NCI-H510A (cell line): ENCODE results near the gene CREG2.

Experiments used
- DNase-seq: peaks from one replicate; lab custom pipeline; 2025; lab: John Stamatoyannopoulos, UW

CREG2 gene

DNA sequence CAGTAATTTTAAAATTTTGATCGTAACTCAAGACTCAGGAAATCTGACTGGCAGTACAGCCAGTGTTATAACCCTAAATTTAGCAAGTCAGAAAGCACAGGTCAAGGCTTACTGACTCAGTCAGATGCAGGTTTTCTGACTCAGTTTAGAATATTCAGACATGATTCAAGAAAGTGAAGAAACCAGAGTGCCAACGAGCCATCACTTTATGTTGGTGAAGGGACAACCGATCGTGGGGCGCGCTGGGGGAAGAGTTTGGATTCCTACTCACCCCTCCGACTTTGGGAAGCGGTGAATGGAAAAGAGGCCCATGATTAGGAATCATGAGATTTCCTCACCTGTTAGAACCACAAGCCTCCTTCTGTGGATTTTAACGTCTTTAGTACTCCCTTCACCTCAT, 79.8 kb downstream of the CREG2 start:
- no peak for DNase-seq

DNA sequence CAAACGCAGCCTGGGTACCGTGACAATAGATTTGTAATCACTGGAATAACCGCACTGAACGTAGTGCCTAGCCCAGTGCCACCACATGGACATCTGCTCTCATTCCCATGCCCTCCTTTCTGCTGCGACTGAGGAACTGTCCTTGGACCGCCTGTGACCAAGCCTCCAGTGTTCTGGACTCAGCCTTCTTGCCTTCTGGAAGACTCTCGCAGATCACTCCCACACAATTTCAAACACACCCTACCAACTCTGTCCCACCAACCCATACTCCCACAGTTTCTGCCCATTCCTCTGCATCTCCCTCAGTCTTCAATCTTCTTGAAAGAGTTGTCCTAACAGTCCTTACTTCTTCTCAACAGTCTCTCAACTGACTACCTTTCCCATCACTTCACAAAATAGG, 80.9 kb downstream of the CREG2 start:
- no peak for DNase-seq

DNA sequence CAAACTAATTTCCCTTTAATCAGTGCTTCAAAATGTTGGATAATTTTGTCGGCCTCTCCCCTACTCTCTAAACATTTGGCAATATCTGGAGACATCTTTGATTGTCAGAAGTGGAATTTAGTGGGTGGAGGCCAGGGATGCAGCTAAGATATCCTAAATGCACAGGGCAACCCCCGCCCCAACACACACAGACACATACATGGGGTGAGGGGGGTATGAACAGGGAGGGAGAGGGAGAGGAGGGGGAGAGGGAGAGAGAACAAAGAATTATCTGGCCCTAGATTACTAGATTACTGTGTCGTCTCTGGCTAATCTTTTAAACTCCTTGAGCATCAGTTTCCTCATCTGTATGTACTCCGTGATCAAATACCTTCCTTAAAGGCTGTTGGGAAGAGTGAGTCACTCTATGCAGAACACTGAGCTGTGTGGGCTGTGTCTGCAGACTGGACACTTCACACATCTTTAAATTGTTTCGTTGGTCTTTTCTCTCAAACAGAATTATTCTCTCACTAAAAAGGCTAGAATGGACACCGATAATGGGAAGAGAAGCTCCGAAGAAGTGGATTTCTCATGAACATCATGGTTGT, 81.7 kb downstream of the CREG2 start:
- DNase-seq: no peak

DNA sequence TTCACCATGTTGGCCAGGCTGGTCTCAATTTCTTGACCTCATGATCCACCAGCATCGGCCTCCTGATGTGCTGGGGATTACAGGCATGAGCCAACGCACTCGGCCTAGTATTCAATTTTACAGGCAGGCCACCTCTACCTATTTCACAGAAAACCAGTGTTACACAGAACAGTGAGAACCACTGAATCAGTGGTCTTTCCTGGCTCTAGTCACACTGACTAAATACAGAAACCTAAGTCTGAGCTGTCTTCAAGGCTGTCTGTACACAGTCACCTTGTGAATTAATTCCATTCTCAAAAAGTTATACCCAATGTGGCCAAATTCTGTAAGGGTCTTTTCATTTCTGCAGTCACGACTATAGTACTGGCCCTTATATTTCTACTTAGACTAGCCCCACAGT, 82.3 kb downstream of the CREG2 start:
- DNase-seq: no peak

DNA sequence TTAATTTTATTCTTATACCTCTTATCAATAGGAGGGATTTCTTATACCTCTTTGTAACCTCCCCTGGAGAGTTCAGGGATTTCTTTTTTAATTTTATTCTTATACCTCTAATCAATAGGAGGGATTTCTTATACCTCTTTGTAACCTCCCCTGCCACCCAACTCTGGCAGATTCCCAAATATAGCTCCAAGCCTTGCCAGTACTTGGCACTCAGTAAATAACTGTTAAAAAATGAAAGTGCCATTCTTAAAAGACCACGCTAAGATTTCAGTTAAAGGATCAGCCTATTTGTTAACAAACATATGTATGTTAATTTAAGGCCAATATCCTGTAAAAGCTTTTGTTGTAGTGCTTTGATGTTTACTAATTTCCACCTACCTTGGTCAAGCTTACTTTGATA, 83.6 kb downstream of the CREG2 start:
- DNase-seq: no peak

DNA sequence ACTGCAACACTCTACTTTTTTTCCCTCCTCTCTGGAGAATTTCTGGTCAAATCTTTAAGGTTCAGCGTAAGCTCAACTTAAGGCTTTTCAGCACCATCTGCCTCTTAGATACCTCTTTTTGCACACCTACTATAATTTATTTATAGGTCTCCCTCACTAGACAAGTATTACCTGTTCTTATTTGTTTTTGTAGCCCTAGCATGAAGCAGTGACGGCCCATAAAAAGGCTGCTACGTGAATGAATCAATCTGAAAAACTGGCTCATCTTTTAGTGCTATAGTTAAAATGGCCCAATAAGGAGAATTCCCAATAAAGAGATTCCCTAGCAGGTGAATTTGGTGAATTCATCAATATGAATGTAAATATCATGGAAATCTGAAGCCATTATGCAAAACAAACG, 85.3 kb downstream of the CREG2 start:
- DNase-seq: no peak

DNA sequence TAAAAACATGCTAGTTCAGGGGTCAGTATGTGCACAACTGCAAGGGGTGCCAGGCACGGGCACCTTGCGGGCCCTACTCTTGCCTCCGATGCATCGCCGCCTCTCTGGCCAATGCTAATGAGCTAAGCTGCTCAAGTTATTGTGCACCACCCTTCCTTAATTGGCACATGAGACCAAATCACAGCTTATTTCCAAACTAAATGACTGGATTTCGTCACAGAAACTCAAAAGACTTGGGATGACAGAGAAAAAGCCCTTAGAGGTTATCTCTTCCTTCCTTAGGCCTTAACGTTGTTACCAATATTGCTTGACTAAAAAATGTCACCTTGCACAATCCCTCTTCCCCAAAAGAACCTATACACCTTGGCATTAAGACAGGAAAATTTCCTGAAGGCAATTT, 86.5 kb downstream of the CREG2 start:
- no peak for DNase-seq

DNA sequence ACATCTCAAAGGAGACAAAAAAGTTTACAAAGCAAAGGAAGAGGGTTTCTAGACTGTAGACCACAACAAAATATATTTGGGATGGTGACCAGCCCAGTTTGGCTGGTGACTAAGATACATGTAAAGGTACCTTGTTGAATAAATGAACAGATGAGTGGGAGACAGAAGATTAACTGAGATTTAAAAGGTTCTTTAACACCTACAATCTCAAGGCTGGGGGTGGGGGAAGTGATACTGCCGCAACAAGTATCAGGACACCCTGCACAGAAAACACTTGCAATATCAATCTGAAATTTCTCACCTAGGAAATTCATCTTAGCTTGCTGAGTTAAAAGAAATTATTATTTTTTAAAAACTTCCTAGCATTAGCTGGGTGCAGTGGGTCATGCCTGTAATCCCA, 87.1 kb downstream of the CREG2 start:
- DNase-seq: no peak

DNA sequence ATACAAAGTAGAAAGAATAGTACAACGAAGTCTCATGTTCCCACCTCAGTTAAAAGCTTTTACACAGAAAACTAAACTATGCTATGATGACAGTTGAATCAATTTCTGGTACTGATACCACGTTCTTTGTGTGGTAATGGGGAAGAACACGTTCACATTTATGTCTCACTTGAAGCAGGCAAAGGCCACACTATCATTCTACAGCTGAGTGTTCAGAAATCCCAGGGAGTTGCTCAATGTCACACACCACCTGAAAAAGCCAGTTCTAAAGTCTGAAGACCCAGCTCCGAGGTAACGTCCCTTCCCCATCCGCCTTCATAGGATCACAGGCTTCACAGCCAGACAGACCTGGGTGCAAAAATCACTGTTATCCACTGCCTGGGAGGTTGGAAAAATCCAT, 87.7 kb downstream of the CREG2 start:
- no peak for DNase-seq

DNA sequence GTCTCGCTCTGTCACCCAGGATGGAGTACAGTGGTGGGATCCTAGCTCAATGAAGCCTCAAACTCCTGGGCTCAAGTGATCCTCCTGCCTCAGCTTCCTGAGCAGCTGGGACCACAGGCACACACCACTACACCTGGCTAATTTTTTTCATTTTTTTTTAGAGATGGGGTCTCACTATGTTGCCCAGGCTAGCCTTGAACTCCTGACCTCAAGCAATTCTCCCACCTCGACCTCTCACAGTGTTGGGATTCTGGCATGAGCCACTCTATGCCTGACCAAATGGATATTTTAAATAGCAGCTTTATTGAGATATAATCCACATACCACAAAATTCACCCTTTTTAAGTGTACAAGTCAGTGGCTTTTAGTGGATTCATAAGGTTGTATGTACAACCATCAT, 89.9 kb downstream of the CREG2 start:
- DNase-seq: no peak

DNA sequence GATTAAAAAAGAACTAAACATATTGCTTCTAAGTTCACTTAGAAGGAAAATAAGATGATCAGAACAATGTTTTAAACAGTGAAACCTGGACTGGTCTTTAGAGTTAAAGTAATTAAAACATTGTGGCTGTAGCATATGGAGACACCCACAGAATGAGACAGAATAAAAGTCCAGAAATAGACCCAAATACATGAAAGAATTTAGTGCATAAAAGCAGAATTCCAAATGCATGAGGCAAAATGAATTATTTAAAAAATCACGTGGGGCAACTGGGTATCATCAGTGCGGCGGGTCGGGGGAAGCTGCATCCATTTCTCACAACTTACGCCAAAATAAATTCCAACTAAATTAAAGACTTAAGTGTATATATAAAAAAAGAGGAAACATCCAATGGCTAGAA, 90.9 kb downstream of the CREG2 start:
- DNase-seq: no peak

DNA sequence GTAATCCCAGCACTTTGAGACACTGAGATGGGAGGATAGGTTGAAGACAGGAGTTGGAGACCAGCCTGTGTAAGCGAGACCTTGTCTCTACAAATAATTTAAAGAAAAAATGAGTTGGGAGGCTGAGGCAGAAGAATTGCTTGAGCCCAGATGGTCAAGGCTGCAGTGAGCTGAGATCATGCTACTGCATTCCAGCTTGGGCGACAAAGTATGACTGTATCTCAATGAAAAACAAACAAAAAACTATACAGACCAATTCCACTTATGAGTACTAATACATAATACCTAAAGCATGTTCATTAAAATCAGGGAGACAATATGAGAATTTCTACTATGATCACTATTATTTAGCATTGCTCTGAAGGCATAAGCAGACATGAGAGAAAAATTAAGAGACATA, 91.4 kb downstream of the CREG2 start:
- DNase-seq: no peak
